Gastrocnemius medialis (tissue), 4 donors: ENCODE data around the gene PLAC1. TPM values are rescaled to one million over a fixed set of nuclear protein-coding genes. Genes with fewer than 3 reads are reported as not detected.

ENCODE experiments used
- ATAC-seq, 2 donors: fragments of 150-250 bp; one replicate each; pipeline ENCODE4 v1.9.1; 2016
- DNase-seq, 2 donors: peaks; one replicate each; pipeline ENCODE4 v3.0.0-alpha.2; 2019
- H3K27ac ChIP-seq, 4 donors: fragments of 200-600 bp; sonication (generic); 1 replicate in 1 of 4; 2 replicates in 3 of 4; pipeline ENCODE4 v1.5.1; 2016 to 2018; ENCODE audit warnings: mild to moderate bottlenecking in 2 of 4, moderate library complexity in 1 of 4
- H3K27me3 ChIP-seq, 3 donors: fragments of 200-600 bp; sonication (generic) in 2 of 3; 1 replicate in 1 of 3; 2 replicates in 2 of 3; pipeline versions ENCODE4 v1.5.1 to v1.6.0; 2016 to 2019; ENCODE audit warnings: mild to moderate bottlenecking in 1 of 3, moderate library complexity in 1 of 3
- H3K36me3 ChIP-seq, 2 donors: fragments of 200-600 bp; sonication (generic) in 1 of 2; one replicate each; pipeline ENCODE4 v1.5.1; 2017 to 2018
- H3K4me1 ChIP-seq, 2 donors: fragments of 200-600 bp; sonication (generic) in 1 of 2; one replicate each; pipeline ENCODE4 v1.5.1; 2016 to 2017; ENCODE audit warnings: mild to moderate bottlenecking in 2 of 2
- H3K4me3 ChIP-seq, 4 donors: fragments of 200-600 bp; sonication (generic) in 3 of 4; 1 replicate in 1 of 4; 2 replicates in 3 of 4; pipeline ENCODE4 v1.5.1; 2016 to 2019; ENCODE audit warnings: mild to moderate bottlenecking in 2 of 4
- H3K9me3 ChIP-seq, 3 donors: fragments of 200-600 bp; sonication (generic) in 2 of 3; 1 replicate in 1 of 3; 2 replicates in 2 of 3; pipeline ENCODE4 v1.5.1; 2016 to 2019
- CTCF ChIP-seq, 5 experiments: fragments of 450-650 bp in 3 of 5; fragments of 200-600 bp in 2 of 5; sonication (generic) in 2 of 5; IDR thresholded peaks in 4 of 5; conservative IDR thresholded peaks in 1 of 5; 1 replicate in 4 of 5; 2 replicates in 1 of 5; pipeline ENCODE4 v1.5.1; 2016 to 2019; ENCODE audit warnings: antibody characterized with exemption in 5 of 5, mild to moderate bottlenecking in 3 of 5, moderate library complexity in 3 of 5
- POLR2A ChIP-seq, 2 donors: fragments of 450-650 bp; IDR thresholded peaks; one replicate each; pipeline ENCODE4 v1.6.1; 2017; ENCODE audit warnings: antibody characterized with exemption in 2 of 2, mild to moderate bottlenecking in 2 of 2, moderate library complexity in 2 of 2
- in situ Hi-C, 4 donors: fragments of 200-750 bp; cut with MboI; loops; one replicate each; pipeline versions ENCODE4 v1.15.0 to v1.8.0; 2017; ENCODE audit warnings: low sequenced_read_pairs in 4 of 4
- intact Hi-C: fragments of 100-400 bp; cut with DNase I; formaldehyde crosslinking; loops from one replicate; pipeline ENCODE4 v1.15.1; 2023; ENCODE audit warnings: low total_unique reads
- total RNA-seq, 4 donors: library from RNA; depleted of rRNA; stranded (reverse); fragments of >200 nt; gene quantifications; one replicate each; pipeline versions ENCODE4 v1.1.0 to v1.2.3, GENCODE V29; 2016

The PLAC1 gene
- total RNA-seq, 4 donors from 2014 or later = not detected

GRCh38 chrX:134682081-134682480 is 23.8 kb upstream of the PLAC1 start:
- intact Hi-C loops (no loop called here), in situ Hi-C loops (no loop called here)
- Histone ChIP-seq H3K27me3 (no peaks in the 10 kb centered on the region), H3K4me3 (no peak overlapping the region), H3K36me3 (no peaks in the 10 kb centered on the region), H3K27ac (no peak overlapping the region), H3K4me1 (peaks cover 0 to 7% of the 10 kb centered on the region in 2 donors), H3K9me3 (no peaks in the 10 kb centered on the region)
- TF ChIP-seq CTCF (IDR thresholded peaks at IDR 0.05 in 4 of 5, conservative IDR thresholded peaks at IDR 0.05 in 1 of 5) (no peak), POLR2A (IDR thresholded peaks at IDR 0.05) (no peak)
- DNase-seq (no peak), ATAC-seq (no peak)

- in situ Hi-C loops = no loop called here
- DNase-seq (no peak), ATAC-seq (no peak)
- no peak overlapping the region for H3K27ac ChIP-seq
- TF ChIP-seq POLR2A (IDR thresholded peaks at IDR 0.05) (no peak), CTCF (IDR thresholded peaks at IDR 0.05 in 4 of 5, conservative IDR thresholded peaks at IDR 0.05 in 1 of 5) (no peak)
- H3K4me3 ChIP-seq = no peak overlapping the region
- intact Hi-C loops = no loop called here
- peaks cover 0 to 5% of the 10 kb centered on the region in 2 donors for H3K4me1 ChIP-seq
- H3K9me3 ChIP-seq = no peaks in the 10 kb centered on the region
- H3K36me3 ChIP-seq = no peaks in the 10 kb centered on the region
- no peaks in the 10 kb centered on the region for H3K27me3 ChIP-seq
Observed at GRCh38 chrX:134679644-134680043, 21.4 kb upstream of the PLAC1 start.

GRCh38 chrX:134679221-134679620 is 20.9 kb upstream of the PLAC1 start:
- intact Hi-C loops (no loop called here), in situ Hi-C loops (no loop called here)
- Histone ChIP-seq H3K27ac (no peak overlapping the region), H3K9me3 (no peaks in the 10 kb centered on the region), H3K4me3 (no peak overlapping the region), H3K36me3 (no peaks in the 10 kb centered on the region), H3K4me1 (peaks cover 0 to under 1% of the 10 kb centered on the region in 2 donors), H3K27me3 (no peaks in the 10 kb centered on the region)
- no peak for ATAC-seq
- no peak for DNase-seq
- TF ChIP-seq CTCF (IDR thresholded peaks at IDR 0.05 in 4 of 5, conservative IDR thresholded peaks at IDR 0.05 in 1 of 5) (no peak), POLR2A (IDR thresholded peaks at IDR 0.05) (no peak)

GRCh38 chrX:134677332-134677731 is 19.1 kb upstream of the PLAC1 start:
- no peak overlapping the region for H3K27ac ChIP-seq
- TF ChIP-seq CTCF (IDR thresholded peaks at IDR 0.05 in 4 of 5, conservative IDR thresholded peaks at IDR 0.05 in 1 of 5) (no peak), POLR2A (IDR thresholded peaks at IDR 0.05) (no peak)
- DNase-seq = no peak
- H3K36me3 ChIP-seq = no peaks in the 10 kb centered on the region
- H3K27me3 ChIP-seq = no peaks in the 10 kb centered on the region
- H3K9me3 ChIP-seq = no peaks in the 10 kb centered on the region
- no peak for ATAC-seq
- intact Hi-C loops = no loop called here
- H3K4me1 ChIP-seq = no peaks in the 10 kb centered on the region
- in situ Hi-C loops = no loop called here
- H3K4me3 ChIP-seq = no peak overlapping the region

GRCh38 chrX:134676436-134676835 is 18.2 kb upstream of the PLAC1 start:
- DNase-seq (no peak), ATAC-seq (no peak)
- Histone ChIP-seq H3K9me3 (no peaks in the 10 kb centered on the region), H3K4me1 (no peaks in the 10 kb centered on the region), H3K27me3 (no peaks in the 10 kb centered on the region), H3K4me3 (no peak overlapping the region), H3K27ac (no peak overlapping the region), H3K36me3 (no peaks in the 10 kb centered on the region)
- intact Hi-C loops = no loop called here
- no peak for TF ChIP-seq CTCF (IDR thresholded peaks at IDR 0.05 in 4 of 5, conservative IDR thresholded peaks at IDR 0.05 in 1 of 5)
- TF ChIP-seq POLR2A (IDR thresholded peaks at IDR 0.05) = no peak
- in situ Hi-C loops = no loop called here
